ENCODE data around the gene SLC38A2.

The SLC38A2 gene

GRCh38 chr12:46372544-46373300, at the start of gene SLC38A2:
Gene SLC38A2 (minus strand): TSS chr12:46372773. CDS start chr12:46371293, 1,480 bp downstream.
- TF ChIP-seq CTCF (IDR thresholded peaks at IDR 0.05): no peak

GRCh38 chr12:46419675-46420074, 47.1 kb upstream of the SLC38A2 start:
- no peak for TF ChIP-seq CTCF (IDR thresholded peaks at IDR 0.05)

DNA sequence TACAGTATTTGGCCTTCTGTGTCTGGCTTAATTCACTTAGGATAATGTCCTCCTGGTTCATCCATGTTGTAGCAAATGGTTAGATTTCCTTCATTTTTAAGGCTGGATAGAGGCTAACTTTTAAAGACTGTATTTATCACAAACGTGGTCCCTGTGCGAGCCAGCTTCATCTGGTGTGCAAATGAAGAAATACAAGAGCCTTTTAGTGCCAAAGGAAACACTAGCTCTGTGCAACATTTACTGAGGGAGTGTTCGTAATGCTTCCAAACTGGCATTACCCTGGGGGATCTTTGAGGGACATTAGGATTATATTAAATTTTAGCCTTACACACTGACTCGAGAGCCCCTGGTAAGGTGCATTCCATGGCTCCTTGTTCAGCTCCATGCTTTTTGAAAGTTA, 43.0 kb upstream of the SLC38A2 start:
- no peak for TF ChIP-seq CTCF (IDR thresholded peaks at IDR 0.05)

- no peak for TF ChIP-seq CTCF (IDR thresholded peaks at IDR 0.05)
Measured at GRCh38 chr12:46414591-46415268, 42.2 kb upstream of the SLC38A2 start.

GRCh38 chr12:46413368-46413767, 40.8 kb upstream of the SLC38A2 start:
- TF ChIP-seq CTCF (IDR thresholded peaks at IDR 0.05): no peak

DNA sequence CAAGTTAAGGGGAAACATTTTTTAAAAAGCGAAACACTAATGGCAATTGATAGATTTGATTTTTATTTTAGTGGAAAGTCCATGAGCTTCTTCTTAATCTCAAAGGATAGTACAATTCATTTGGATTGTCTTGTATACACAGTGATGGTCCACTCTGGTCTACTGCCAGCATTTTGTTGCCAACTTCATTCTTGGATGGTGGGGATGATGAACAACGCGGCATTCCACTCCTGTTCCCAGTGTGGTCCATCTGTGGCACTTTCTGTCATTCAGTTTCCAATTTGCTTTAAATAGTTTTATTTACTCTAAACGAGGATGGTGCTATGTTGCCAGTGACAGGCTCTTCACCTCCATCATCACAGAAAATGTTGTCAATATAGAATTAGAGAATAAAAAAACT, 40.3 kb upstream of the SLC38A2 start:
- no peak for TF ChIP-seq CTCF (IDR thresholded peaks at IDR 0.05)

DNA sequence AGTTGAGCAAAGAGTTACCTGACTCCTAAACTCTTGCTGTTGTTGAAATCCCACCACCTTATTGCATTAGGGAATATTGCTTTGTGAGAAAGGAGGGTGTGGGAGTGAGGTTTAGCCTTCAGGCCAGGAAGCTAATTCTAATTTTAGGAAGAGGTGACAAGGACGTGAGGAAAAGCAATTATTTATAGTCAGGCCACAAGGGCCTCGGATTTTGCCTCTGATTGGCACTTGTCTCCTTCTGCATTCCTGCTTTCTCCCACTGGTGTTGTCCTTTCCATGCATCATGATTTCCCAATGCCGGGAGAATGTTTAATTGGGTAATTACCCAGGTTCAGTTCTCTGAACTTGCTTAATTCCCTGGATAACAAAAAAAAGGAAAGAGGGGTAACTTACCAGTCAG, 37.9 kb upstream of the SLC38A2 start:
- TF ChIP-seq CTCF (IDR thresholded peaks at IDR 0.05): no peak
